Liver (tissue), 3 donors: ENCODE data around the gene NXPH2.

Experiments used
- CTCF ChIP-seq: fragments of 150-350 bp; IDR thresholded peaks from 2 replicates; pipeline ENCODE4 v1.5.1; 2017; ENCODE audit warnings: improper control_type of control experiment, low read depth, low read length; ENCODE audit not compliant: missing input control
- EGR1 ChIP-seq, 2 donors: IDR thresholded peaks; 2 replicates each; pipeline ENCODE4 v1.6.1; 2016 to 2018; ENCODE audit warnings: antibody characterized with exemption in 2 of 2, low read depth in 2 of 2
- JUND ChIP-seq, 2 donors: IDR thresholded peaks; 2 replicates each; pipeline ENCODE4 v1.6.1; 2016; ENCODE audit warnings: antibody characterized with exemption in 2 of 2
- RAD21 ChIP-seq, 2 donors: IDR thresholded peaks; 2 replicates each; pipeline ENCODE4 v1.6.1; 2016; ENCODE audit warnings: antibody characterized with exemption in 2 of 2, mild to moderate bottlenecking in 2 of 2
- SP1 ChIP-seq: IDR thresholded peaks from 2 replicates; pipeline ENCODE4 v1.6.1; 2018; ENCODE audit warnings: antibody characterized with exemption, mild to moderate bottlenecking
- TAF1 ChIP-seq: conservative IDR thresholded peaks from 2 replicates; pipeline ENCODE4 v1.6.1; 2016; ENCODE audit warnings: antibody characterized with exemption, mild to moderate bottlenecking
- YY1 ChIP-seq: IDR thresholded peaks from 2 replicates; pipeline ENCODE4 v1.6.1; 2016; ENCODE audit warnings: antibody characterized with exemption, mild to moderate bottlenecking
- TF ChIP-seq, protein P1 (sequence below): IDR thresholded peaks from 2 replicates; pipeline ENCODE4 v1.6.1; 2016; ENCODE audit warnings: antibody characterized with exemption
- donor health status: healthy.
- donor health status: healthy.

GRCh38 chr2:138760676-138761075 is 19.5 kb downstream of the NXPH2 start:
- TF ChIP-seq CTCF, result no peak
- TF ChIP-seq, protein P1, sequence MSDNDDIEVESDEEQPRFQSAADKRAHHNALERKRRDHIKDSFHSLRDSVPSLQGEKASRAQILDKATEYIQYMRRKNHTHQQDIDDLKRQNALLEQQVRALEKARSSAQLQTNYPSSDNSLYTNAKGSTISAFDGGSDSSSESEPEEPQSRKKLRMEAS, result no peak
- TF ChIP-seq YY1, result no peak
- TF ChIP-seq EGR1 (IDR thresholded peaks at IDR 0.05; ENCODE audit: low read depth in 2 of 2), result no peak
- no peak for TF ChIP-seq JUND (IDR thresholded peaks at IDR 0.05)
- no peak for TF ChIP-seq TAF1
- TF ChIP-seq SP1, result no peak
- TF ChIP-seq RAD21 (IDR thresholded peaks at IDR 0.05), result no peak
